ENCODE data around the gene GPHN.

DNA sequence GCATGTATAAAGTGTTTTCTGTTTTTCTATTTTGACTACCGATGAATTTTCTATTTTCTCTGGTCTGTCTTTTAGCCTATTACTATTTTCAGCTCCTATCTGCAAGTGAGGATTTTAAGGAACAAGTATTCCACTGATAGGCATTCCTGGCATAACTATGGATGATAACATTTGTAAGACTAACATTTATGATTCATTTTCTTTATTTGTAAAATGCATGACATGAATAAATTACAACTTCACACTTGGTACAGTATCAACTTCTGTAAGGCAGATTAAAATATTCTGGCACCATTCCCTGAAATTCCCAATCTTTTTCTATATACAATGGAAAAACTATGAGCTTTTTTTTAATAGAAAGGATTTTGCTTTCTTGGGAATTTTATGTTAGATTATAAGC, 560.3 kb downstream of the GPHN start:
- TF ChIP-seq, protein P1, sequence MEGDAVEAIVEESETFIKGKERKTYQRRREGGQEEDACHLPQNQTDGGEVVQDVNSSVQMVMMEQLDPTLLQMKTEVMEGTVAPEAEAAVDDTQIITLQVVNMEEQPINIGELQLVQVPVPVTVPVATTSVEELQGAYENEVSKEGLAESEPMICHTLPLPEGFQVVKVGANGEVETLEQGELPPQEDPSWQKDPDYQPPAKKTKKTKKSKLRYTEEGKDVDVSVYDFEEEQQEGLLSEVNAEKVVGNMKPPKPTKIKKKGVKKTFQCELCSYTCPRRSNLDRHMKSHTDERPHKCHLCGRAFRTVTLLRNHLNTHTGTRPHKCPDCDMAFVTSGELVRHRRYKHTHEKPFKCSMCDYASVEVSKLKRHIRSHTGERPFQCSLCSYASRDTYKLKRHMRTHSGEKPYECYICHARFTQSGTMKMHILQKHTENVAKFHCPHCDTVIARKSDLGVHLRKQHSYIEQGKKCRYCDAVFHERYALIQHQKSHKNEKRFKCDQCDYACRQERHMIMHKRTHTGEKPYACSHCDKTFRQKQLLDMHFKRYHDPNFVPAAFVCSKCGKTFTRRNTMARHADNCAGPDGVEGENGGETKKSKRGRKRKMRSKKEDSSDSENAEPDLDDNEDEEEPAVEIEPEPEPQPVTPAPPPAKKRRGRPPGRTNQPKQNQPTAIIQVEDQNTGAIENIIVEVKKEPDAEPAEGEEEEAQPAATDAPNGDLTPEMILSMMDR (IDR thresholded peaks at IDR 0.05; ENCODE audit: control extremely low read depth in 1 of 3, insufficient read depth in 1 of 3, low read depth in 1 of 3, low read length in 3 of 3), result no peak
- TF ChIP-seq RXRA (IDR thresholded peaks at IDR 0.05; ENCODE audit: insufficient read depth, low read depth, low read length) (no peak), PHF8 (conservative IDR thresholded peaks at IDR 0.05; ENCODE audit: low read depth, low read length) (no peak), JUN (IDR thresholded peaks at IDR 0.05; ENCODE audit: low read depth, low read length) (no peak), EP300 (IDR thresholded peaks at IDR 0.05; ENCODE audit: borderline replicate concordance in 1 of 2, low read depth in 2 of 2, low read length in 2 of 2) (no peak), POLR2A (IDR thresholded peaks at IDR 0.05; ENCODE audit: control extremely low read depth in 1 of 2, low read depth in 2 of 2, low read length in 2 of 2) (no peak), EZH2 (IDR thresholded peaks at IDR 0.05; ENCODE audit: low read depth, low read length, severe bottlenecking) (no peak), RAD21 (IDR thresholded peaks at IDR 0.05 in 1 of 2, conservative IDR thresholded peaks at IDR 0.05 in 1 of 2; ENCODE audit: low read depth in 2 of 2, low read length in 2 of 2) (no peak), SP2 (IDR thresholded peaks at IDR 0.05; ENCODE audit: low read length) (no peak), HDAC2 (IDR thresholded peaks at IDR 0.05; ENCODE audit: borderline replicate concordance in 1 of 2, low read depth in 2 of 2, low read length in 2 of 2) (no peak), TAF1 (IDR thresholded peaks at IDR 0.05; ENCODE audit: low read depth, low read length) (no peak)

Measured in H1 (cell line).